Measurements from ENCODE around the gene FREM2.

GRCh38 chr13:38781539-38781938, 94.7 kb downstream of the FREM2 start:
- TF ChIP-seq, protein P1, sequence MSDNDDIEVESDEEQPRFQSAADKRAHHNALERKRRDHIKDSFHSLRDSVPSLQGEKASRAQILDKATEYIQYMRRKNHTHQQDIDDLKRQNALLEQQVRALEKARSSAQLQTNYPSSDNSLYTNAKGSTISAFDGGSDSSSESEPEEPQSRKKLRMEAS (IDR thresholded peaks at IDR 0.05; ENCODE audit: low read depth, low read length): no peak
- no peak for TF ChIP-seq MYC (IDR thresholded peaks at IDR 0.05; ENCODE audit: low read depth, low read length)
- TF ChIP-seq, protein P2, sequence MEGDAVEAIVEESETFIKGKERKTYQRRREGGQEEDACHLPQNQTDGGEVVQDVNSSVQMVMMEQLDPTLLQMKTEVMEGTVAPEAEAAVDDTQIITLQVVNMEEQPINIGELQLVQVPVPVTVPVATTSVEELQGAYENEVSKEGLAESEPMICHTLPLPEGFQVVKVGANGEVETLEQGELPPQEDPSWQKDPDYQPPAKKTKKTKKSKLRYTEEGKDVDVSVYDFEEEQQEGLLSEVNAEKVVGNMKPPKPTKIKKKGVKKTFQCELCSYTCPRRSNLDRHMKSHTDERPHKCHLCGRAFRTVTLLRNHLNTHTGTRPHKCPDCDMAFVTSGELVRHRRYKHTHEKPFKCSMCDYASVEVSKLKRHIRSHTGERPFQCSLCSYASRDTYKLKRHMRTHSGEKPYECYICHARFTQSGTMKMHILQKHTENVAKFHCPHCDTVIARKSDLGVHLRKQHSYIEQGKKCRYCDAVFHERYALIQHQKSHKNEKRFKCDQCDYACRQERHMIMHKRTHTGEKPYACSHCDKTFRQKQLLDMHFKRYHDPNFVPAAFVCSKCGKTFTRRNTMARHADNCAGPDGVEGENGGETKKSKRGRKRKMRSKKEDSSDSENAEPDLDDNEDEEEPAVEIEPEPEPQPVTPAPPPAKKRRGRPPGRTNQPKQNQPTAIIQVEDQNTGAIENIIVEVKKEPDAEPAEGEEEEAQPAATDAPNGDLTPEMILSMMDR (IDR thresholded peaks at IDR 0.05; ENCODE audit: low read depth, low read length): no peak
- no peak for TF ChIP-seq POLR2A (IDR thresholded peaks at IDR 0.05; ENCODE audit: extremely low read depth, insufficient read length)

Measured in NB4 (cell line).